SU-DHL-6 (cell line): ENCODE measurements around the gene IKBKE.

ENCODE experiments used
- CTCF ChIP-seq: fragments of 200-600 bp; sonication (generic); IDR thresholded peaks from one replicate; pipeline ENCODE4 v1.5.1; 2017; ENCODE audit warnings: antibody characterized with exemption, mild to moderate bottlenecking, low read length, moderate library complexity; ENCODE audit not compliant: insufficient read depth, poor library complexity, severe bottlenecking
- EZH2phosphoT487 ChIP-seq: fragments of 200-600 bp; sonication (generic), shearing (Covaris generic); conservative IDR thresholded peaks from 2 replicates; pipeline ENCODE4 v1.6.1; 2018; ENCODE audit warnings: mild to moderate bottlenecking, antibody characterized with exemption, low read length, moderate library complexity, mixed read lengths

GRCh38 chr1:206430031-206430983, 40.0 kb upstream of the IKBKE start:
- TF ChIP-seq EZH2phosphoT487 (no peak), CTCF (no peak)
